ENCODE results near the gene KCND1.

DNA sequence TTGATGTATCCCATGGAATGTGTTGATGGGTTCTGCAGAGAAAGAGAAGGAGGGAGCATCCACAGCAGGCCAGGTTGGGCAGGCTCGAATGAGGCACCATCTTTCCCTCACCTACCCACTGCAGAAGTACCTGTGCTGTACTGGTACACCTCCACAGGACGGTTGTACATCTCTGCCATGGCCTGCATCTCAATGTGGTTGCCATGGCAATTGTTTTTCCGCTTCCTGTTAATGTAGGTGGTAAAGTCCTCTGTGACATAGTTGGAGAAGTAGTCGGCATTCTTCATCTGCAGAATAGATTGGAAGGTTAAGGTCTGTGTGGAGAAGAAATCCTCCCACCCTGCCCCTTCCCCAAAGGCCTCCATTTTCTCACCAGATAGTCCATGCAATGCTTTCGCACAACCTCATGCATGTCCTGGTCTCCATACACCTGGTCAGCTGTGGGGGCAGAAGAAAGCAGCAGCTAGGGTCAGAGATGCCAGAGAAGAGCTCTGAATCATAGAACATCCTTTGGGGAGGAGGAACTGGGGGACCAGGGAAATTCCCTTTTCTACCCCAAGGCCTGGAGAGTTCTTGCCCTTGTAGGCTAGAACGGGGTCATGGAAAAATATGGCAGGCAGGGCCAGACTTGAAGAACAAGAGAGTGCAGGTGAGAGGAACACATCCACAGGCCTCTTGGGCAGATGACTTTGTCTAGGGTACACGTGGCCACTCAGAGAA is 36.9 kb downstream of the KCND1 start:
- TF ChIP-seq EZH2phosphoT487 (IDR thresholded peaks at IDR 0.05; ENCODE audit: unreplicated experiment) (no peak), EZH2 (IDR thresholded peaks at IDR 0.05; ENCODE audit: low read depth, unreplicated experiment) (no peak), POLR2AphosphoS5 (IDR thresholded peaks at IDR 0.05; ENCODE audit: low read depth) (no peak), JUNB (IDR thresholded peaks at IDR 0.05; ENCODE audit: unreplicated experiment) (no peak)
- TF ChIP-seq, protein P1, sequence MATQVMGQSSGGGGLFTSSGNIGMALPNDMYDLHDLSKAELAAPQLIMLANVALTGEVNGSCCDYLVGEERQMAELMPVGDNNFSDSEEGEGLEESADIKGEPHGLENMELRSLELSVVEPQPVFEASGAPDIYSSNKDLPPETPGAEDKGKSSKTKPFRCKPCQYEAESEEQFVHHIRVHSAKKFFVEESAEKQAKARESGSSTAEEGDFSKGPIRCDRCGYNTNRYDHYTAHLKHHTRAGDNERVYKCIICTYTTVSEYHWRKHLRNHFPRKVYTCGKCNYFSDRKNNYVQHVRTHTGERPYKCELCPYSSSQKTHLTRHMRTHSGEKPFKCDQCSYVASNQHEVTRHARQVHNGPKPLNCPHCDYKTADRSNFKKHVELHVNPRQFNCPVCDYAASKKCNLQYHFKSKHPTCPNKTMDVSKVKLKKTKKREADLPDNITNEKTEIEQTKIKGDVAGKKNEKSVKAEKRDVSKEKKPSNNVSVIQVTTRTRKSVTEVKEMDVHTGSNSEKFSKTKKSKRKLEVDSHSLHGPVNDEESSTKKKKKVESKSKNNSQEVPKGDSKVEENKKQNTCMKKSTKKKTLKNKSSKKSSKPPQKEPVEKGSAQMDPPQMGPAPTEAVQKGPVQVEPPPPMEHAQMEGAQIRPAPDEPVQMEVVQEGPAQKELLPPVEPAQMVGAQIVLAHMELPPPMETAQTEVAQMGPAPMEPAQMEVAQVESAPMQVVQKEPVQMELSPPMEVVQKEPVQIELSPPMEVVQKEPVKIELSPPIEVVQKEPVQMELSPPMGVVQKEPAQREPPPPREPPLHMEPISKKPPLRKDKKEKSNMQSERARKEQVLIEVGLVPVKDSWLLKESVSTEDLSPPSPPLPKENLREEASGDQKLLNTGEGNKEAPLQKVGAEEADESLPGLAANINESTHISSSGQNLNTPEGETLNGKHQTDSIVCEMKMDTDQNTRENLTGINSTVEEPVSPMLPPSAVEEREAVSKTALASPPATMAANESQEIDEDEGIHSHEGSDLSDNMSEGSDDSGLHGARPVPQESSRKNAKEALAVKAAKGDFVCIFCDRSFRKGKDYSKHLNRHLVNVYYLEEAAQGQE (IDR thresholded peaks at IDR 0.05; ENCODE audit: unreplicated experiment) = no peak
- TF ChIP-seq, protein P2, sequence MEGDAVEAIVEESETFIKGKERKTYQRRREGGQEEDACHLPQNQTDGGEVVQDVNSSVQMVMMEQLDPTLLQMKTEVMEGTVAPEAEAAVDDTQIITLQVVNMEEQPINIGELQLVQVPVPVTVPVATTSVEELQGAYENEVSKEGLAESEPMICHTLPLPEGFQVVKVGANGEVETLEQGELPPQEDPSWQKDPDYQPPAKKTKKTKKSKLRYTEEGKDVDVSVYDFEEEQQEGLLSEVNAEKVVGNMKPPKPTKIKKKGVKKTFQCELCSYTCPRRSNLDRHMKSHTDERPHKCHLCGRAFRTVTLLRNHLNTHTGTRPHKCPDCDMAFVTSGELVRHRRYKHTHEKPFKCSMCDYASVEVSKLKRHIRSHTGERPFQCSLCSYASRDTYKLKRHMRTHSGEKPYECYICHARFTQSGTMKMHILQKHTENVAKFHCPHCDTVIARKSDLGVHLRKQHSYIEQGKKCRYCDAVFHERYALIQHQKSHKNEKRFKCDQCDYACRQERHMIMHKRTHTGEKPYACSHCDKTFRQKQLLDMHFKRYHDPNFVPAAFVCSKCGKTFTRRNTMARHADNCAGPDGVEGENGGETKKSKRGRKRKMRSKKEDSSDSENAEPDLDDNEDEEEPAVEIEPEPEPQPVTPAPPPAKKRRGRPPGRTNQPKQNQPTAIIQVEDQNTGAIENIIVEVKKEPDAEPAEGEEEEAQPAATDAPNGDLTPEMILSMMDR (conservative IDR thresholded peaks at IDR 0.05; ENCODE audit: low read depth in 2 of 2) = no peak
